ENCODE results near the gene CYP27A1.

DNA sequence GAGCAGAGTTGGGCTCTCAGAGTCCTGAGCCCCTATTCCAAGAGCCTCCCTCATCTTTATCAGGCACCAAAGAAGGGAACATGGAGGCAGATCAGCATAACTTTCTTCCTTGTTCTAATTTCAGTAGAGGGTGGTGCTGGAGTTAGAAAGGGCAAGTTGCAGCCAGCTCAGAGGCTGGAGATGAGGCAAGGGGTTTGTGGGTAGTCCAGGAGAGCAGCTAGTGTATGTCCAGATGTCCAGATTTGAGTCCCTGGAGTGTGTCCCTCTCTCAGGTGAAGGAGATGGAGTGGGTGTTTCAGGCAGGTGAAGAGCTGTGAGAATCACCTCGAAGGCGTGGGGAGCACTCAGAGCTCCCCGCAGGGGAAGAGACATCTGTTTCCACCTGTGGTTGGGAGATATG, 50.1 kb downstream of the CYP27A1 start:
- TF ChIP-seq, protein P1, sequence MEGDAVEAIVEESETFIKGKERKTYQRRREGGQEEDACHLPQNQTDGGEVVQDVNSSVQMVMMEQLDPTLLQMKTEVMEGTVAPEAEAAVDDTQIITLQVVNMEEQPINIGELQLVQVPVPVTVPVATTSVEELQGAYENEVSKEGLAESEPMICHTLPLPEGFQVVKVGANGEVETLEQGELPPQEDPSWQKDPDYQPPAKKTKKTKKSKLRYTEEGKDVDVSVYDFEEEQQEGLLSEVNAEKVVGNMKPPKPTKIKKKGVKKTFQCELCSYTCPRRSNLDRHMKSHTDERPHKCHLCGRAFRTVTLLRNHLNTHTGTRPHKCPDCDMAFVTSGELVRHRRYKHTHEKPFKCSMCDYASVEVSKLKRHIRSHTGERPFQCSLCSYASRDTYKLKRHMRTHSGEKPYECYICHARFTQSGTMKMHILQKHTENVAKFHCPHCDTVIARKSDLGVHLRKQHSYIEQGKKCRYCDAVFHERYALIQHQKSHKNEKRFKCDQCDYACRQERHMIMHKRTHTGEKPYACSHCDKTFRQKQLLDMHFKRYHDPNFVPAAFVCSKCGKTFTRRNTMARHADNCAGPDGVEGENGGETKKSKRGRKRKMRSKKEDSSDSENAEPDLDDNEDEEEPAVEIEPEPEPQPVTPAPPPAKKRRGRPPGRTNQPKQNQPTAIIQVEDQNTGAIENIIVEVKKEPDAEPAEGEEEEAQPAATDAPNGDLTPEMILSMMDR (IDR thresholded peaks at IDR 0.05; ENCODE audit: control extremely low read depth in 1 of 3, insufficient read depth in 1 of 3, low read depth in 1 of 3, low read length in 3 of 3): no peak
- no peak for TF ChIP-seq HDAC2 (IDR thresholded peaks at IDR 0.05; ENCODE audit: borderline replicate concordance in 1 of 2, low read depth in 2 of 2, low read length in 2 of 2)
- TF ChIP-seq RNF2 (IDR thresholded peaks at IDR 0.05; ENCODE audit: borderline replicate concordance, low read depth, low read length, missing control alignments, poor library complexity, severe bottlenecking): no peak
- TF ChIP-seq SUZ12 (IDR thresholded peaks at IDR 0.05; ENCODE audit: low read length): no peak
- TF ChIP-seq SP1 (IDR thresholded peaks at IDR 0.05; ENCODE audit: low read depth, low read length): no peak
- no peak for TF ChIP-seq JUN (IDR thresholded peaks at IDR 0.05; ENCODE audit: low read depth, low read length)
